Amygdala (tissue), 56 donors: Measurements from ENCODE around the gene HACE1.
"Not testable (repeated sequence)": the region's sequence is repeated elsewhere in the genome, so short reads cannot be mapped to it uniquely, and the experiment has no call there.

Experiments used
- DNase-seq, 56 donors: peaks; one replicate each; lab custom pipeline; 2025; lab: John Stamatoyannopoulos, UW

The HACE1 gene

GRCh38 chr6:104836479-104837020, 23.2 kb downstream of the HACE1 start:
- DNase-seq, result not testable (repeated sequence)

- DNase-seq, result no peak
These were observed 23.9 kb downstream of the HACE1 start for GRCh38 chr6:104835782-104836181.

GRCh38 chr6:104829183-104829958, 30.3 kb downstream of the HACE1 start:
- no peak for DNase-seq

GRCh38 chr6:104828478-104828877, 31.2 kb downstream of the HACE1 start:
- no peak for DNase-seq

GRCh38 chr6:104820820-104821219, 38.9 kb downstream of the HACE1 start:
- not testable (repeated sequence) for DNase-seq

- no peak for DNase-seq
These were observed 43.6 kb downstream of the HACE1 start for GRCh38 chr6:104816125-104816524.

GRCh38 chr6:104814743-104815142, 45.0 kb downstream of the HACE1 start:
- DNase-seq, result no peak

- DNase-seq, result no peak
These were observed 46.2 kb downstream of the HACE1 start for GRCh38 chr6:104813552-104813951.

- DNase-seq, result no peak
These were observed 50.6 kb downstream of the HACE1 start for GRCh38 chr6:104809116-104809515.

- DNase-seq, result not testable (repeated sequence)
These were observed 54.4 kb downstream of the HACE1 start for GRCh38 chr6:104805335-104805734.

- DNase-seq, result no peak
These were observed 60.5 kb downstream of the HACE1 start for GRCh38 chr6:104799134-104799657.

- no peak for DNase-seq
These were observed 63.5 kb downstream of the HACE1 start for GRCh38 chr6:104796031-104796785.

- no peak for DNase-seq
These were observed 64.4 kb downstream of the HACE1 start for GRCh38 chr6:104795363-104795762.

GRCh38 chr6:104789770-104790190, 69.9 kb downstream of the HACE1 start:
- no peak for DNase-seq

- no peak for DNase-seq
These were observed 71.3 kb downstream of the HACE1 start for GRCh38 chr6:104788400-104788799.

GRCh38 chr6:104787305-104787704, 72.4 kb downstream of the HACE1 start:
- no peak for DNase-seq

- no peak for DNase-seq
These were observed 74.8 kb downstream of the HACE1 start for GRCh38 chr6:104784884-104785283.

- no peak for DNase-seq
These were observed 88.4 kb downstream of the HACE1 start for GRCh38 chr6:104771258-104771832.

GRCh38 chr6:104768906-104769305, 90.8 kb downstream of the HACE1 start:
- no peak for DNase-seq

GRCh38 chr6:104766595-104766994, 93.1 kb downstream of the HACE1 start:
- no peak for DNase-seq
